ENCODE measurements around the gene BTLA. TPM values are rescaled to one million over a fixed set of nuclear protein-coding genes. Genes with fewer than 3 reads are reported as not detected.

The BTLA gene
- total and polyA plus RNA-seq, 10 of the 15 experiments (the other 5 are each of a cell fraction or from before 2014, with no cell fraction given) = 55.4 to 134 (median 84.2) TPM

- no peak overlapping the region for H2AFZ ChIP-seq (ENCODE audit: control insufficient read depth, low read depth, low read length)
- DNase-seq (ENCODE audit: low read depth, low spot score) (no peak), ATAC-seq (no peak), FAIRE-seq (no peak)
- peaks cover 6% of the 10 kb centered on the region for H3K4me1 ChIP-seq (ENCODE audit: control insufficient read depth, insufficient read depth, low read length)
- H3K9ac ChIP-seq (ENCODE audit: control insufficient read depth, insufficient read depth, low read length) = no peak overlapping the region
- H3K79me2 ChIP-seq (ENCODE audit: control insufficient read depth, insufficient read depth, low read length) = no peaks in the 10 kb centered on the region
- 86% methylated on average over 5 of the region's 5 CpGs for WGBS (ENCODE audit: insufficient coverage, insufficient replicate concordance, low lambda C conversion rate, missing lambda C conversion rate)
- TSS peak; percentile 12 for BruUV-seq (replicated peaks)
- no peak overlapping the region for H3K4me3 ChIP-seq
- peaks cover 0 to 2% of the 10 kb centered on the region in 2 experiments; a peak in 1 of 4 replicates for H3K36me3 ChIP-seq (ENCODE audit: control insufficient read depth in 2 of 2, insufficient read depth in 2 of 2, low read length in 1 of 2)
- no peak for TF ChIP-seq MYC (IDR thresholded peaks at IDR 0.05; ENCODE audit: insufficient read depth, insufficient read length, insufficient replicate concordance, low read length, severe bottlenecking)
- TF ChIP-seq SMAD5 (IDR thresholded peaks at IDR 0.05; ENCODE audit: low read depth) = no peak
- no peak for TF ChIP-seq KLF5 (IDR thresholded peaks at IDR 0.05; ENCODE audit: partially characterized antibody)
- no peak for TF ChIP-seq RELA (IDR thresholded peaks at IDR 0.05; ENCODE audit: borderline replicate concordance, partially characterized antibody)
- TF ChIP-seq REST (IDR thresholded peaks at IDR 0.05; ENCODE audit: low read depth, low read length) = no peak
- no peak for TF ChIP-seq CBX5 (IDR thresholded peaks at IDR 0.05; ENCODE audit: low read depth)
- ChIA-PET SMC1A (ENCODE audit: uncharacterized antibody, unreplicated experiment) (no interaction called here), POLR2A (no interaction called here), CTCF (no interaction called here), RAD21 (ENCODE audit: unreplicated experiment) (no interaction called here)
- no peaks in the 10 kb centered on the region; the same call in 2 of the 3 replicates for H3K9me3 ChIP-seq (replicated peaks; ENCODE audit: control insufficient read depth, insufficient read depth, low read length)
- in situ Hi-C loops (cut with MboI) (no loop called here), intact Hi-C loops (cut with micrococcal nuclease; ENCODE audit: unreplicated experiment) (no loop called here)
- H3K4me2 ChIP-seq (ENCODE audit: control insufficient read depth, insufficient read depth) = no peak overlapping the region
- H3K27ac ChIP-seq (ENCODE audit: control insufficient read depth, insufficient read depth) = no peak overlapping the region
- no peaks in the 10 kb centered on the region for H4K20me1 ChIP-seq (ENCODE audit: control insufficient read depth, insufficient read depth)
- no peaks in the 10 kb centered on the region for H3K27me3 ChIP-seq (replicated peaks in 1 of 2; ENCODE audit: control insufficient read depth in 2 of 2, insufficient read depth in 2 of 2, low read length in 1 of 2)
These were observed 72.1 kb downstream of the BTLA start for GRCh38 chr3:112427123-112427522.
